Upper lobe of right lung (tissue), 1 donor: ENCODE results near the gene ATOSA. TPM values are rescaled to one million over a fixed set of nuclear protein-coding genes. Genes with fewer than 3 reads are reported as not detected.

Experiments used
- ATAC-seq: fragments of 200-7000 bp; cut with Tn5 transposase; one replicate; pipeline ENCODE4 v1.9.1; 2020; ENCODE audit warnings: mild to moderate bottlenecking, moderate library complexity
- DNase-seq: peaks from one replicate; pipeline ENCODE4 v3.0.0-alpha.2; 2020
- H3K27ac ChIP-seq: fragments of 200-600 bp; one replicate; pipeline ENCODE4 v1.8.0; 2022
- H3K27me3 ChIP-seq: fragments of 200-600 bp; one replicate; pipeline ENCODE4 v1.8.0; 2022; ENCODE audit warnings: mild to moderate bottlenecking
- H3K36me3 ChIP-seq: fragments of 200-600 bp; one replicate; pipeline ENCODE4 v1.8.0; 2022
- H3K4me1 ChIP-seq: fragments of 200-600 bp; one replicate; pipeline ENCODE4 v1.8.0; 2022
- H3K4me3 ChIP-seq: fragments of 200-600 bp; one replicate; pipeline ENCODE4 v1.8.0; 2022; ENCODE audit warnings: mild to moderate bottlenecking
- H3K9me3 ChIP-seq: fragments of 200-600 bp; one replicate; pipeline ENCODE4 v1.8.0; 2022
- intact Hi-C: fragments of 100-400 bp; cut with DNase I; formaldehyde crosslinking; loops from one replicate; pipeline ENCODE4 v1.11.0; 2022
- total RNA-seq: library from RNA; stranded (reverse); fragmentation: NEBNext Ultra II Directional; extraction: Animal tissue kit (Norgen Biotek cat#: 25700); gene quantifications from one replicate; pipeline ENCODE4 v1.2.1, GENCODE V29; 2021
- TF ChIP-seq, protein P1 (sequence below): fragments of 200-600 bp; IDR thresholded peaks from one replicate; pipeline ENCODE4 v1.8.0; 2022; ENCODE audit warnings: antibody characterized with exemption
- donor health status: DM: no; HTN: yes; CAD: no; lungs with severe emphysema.

The ATOSA gene
- total RNA-seq, 1 donor from 2014 or later = 42.5 TPM

DNA sequence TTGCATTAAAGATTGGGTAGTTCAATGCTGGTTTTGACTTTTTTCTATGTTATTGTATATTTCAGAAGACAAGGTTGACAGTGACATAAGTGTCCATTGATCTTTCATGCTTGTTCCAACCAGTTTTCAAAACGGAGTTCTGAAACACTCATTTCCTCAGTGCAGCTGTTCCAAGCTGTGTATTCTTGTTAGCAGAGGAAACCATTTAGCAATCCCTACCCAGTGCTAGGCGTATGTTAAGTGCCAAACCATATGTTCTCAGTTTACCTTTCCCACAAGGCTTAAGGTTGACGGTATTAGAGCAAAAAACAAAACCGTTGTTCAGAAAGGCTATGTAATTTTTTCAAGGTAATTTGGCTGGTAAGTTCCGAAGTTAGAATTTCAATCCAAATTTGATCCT, 9.1 kb downstream of the ATOSA start:
- Histone ChIP-seq H3K4me1 (peaks cover 16% of the 10 kb centered on the region), H3K36me3 (peaks cover 98% of the 10 kb centered on the region), H3K27ac (no peak overlapping the region), H3K4me3 (no peak overlapping the region), H3K9me3 (no peaks in the 10 kb centered on the region), H3K27me3 (no peaks in the 10 kb centered on the region)
- no peak for DNase-seq
- intact Hi-C loops = no loop called here
- ATAC-seq = no peak
- TF ChIP-seq, protein P1, sequence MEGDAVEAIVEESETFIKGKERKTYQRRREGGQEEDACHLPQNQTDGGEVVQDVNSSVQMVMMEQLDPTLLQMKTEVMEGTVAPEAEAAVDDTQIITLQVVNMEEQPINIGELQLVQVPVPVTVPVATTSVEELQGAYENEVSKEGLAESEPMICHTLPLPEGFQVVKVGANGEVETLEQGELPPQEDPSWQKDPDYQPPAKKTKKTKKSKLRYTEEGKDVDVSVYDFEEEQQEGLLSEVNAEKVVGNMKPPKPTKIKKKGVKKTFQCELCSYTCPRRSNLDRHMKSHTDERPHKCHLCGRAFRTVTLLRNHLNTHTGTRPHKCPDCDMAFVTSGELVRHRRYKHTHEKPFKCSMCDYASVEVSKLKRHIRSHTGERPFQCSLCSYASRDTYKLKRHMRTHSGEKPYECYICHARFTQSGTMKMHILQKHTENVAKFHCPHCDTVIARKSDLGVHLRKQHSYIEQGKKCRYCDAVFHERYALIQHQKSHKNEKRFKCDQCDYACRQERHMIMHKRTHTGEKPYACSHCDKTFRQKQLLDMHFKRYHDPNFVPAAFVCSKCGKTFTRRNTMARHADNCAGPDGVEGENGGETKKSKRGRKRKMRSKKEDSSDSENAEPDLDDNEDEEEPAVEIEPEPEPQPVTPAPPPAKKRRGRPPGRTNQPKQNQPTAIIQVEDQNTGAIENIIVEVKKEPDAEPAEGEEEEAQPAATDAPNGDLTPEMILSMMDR = no peak

DNA sequence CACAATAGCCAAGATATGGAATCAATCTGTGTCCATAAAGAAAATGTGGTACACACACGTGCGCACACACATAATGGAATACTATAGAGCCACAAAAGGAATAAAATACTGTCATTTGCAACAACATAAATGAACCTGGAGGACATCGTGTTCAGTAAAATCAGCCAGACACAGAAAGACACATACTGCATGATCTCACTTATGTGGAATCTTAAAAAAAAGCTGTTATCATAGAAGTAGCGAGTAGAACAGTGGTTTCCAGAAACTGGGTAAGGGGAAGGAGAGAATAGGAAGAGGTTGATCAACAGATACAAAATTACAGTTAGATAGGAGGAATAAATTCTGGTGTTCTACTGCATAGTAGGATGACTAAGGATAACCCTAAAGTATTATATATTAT, 11.1 kb downstream of the ATOSA start:
- H3K9me3 ChIP-seq = no peaks in the 10 kb centered on the region
- no peak for DNase-seq
- H3K36me3 ChIP-seq = peaks cover 99% of the 10 kb centered on the region
- no peaks in the 10 kb centered on the region for H3K27me3 ChIP-seq
- TF ChIP-seq, protein P1 = no peak
- H3K4me1 ChIP-seq = peaks cover 4% of the 10 kb centered on the region
- H3K27ac ChIP-seq = no peak overlapping the region
- ATAC-seq = no peak
- H3K4me3 ChIP-seq = no peak overlapping the region
- intact Hi-C loops = no loop called here

DNA sequence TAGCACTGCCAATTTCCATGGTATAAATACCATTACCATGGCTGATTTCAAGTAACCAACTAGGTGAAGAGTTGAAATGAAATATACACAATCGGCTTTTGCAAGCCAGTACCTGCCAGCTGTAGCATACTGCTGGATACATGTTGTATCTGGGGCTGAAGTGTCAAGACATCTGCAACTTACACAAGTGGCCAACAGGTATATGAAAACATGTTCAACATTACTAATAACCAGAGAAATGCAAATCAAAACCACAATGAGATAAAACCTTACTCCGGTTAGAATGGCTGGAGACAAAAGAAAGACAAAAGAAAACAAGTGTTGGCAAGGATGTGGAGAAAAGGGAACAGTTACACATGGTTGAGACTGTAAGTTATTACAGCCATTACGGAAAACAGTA, 11.6 kb downstream of the ATOSA start:
- TF ChIP-seq, protein P1 = no peak
- ATAC-seq = no peak

DNA sequence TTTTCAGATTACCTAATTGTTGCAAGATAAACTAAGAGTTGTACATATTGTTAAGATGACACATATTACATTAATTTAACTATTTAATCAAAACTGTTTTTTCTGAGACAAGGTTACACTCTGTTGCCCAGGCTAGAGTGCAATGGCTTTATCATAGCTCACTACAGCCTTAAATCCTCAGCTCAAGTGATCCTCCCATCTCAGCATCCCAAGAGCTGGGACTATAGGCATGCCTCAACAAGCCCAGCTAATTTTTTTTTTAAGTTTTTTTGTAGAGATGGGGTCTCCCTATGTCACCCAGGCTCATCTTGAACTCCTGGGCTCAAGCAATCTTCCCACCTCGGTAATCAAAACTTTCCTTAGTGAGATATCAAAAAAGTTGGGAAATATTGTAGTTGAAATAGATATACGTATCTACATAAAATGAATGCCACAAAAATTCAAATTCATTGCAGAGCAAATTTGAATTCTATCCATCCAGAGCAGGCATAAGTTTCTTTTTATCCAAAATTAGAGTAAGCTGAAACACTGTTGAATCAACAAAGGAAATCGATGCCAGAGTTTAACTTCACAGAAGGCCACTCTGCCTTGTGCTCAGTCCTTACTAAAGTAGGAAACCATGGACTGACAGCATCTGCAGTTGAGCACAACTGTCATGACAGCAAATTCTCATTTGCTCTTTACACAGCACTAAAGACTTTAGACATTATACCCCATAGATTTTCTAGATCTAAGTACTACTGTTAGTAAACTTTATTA, 15.5 kb downstream of the ATOSA start:
- ATAC-seq (no peak), DNase-seq (no peak)
- peaks cover 4% of the 10 kb centered on the region for H3K4me1 ChIP-seq
- TF ChIP-seq, protein P1 = no peak
- H3K4me3 ChIP-seq = no peak overlapping the region
- intact Hi-C loops = no loop called here
- no peaks in the 10 kb centered on the region for H3K27me3 ChIP-seq
- no peak overlapping the region for H3K27ac ChIP-seq
- H3K9me3 ChIP-seq = no peaks in the 10 kb centered on the region
- H3K36me3 ChIP-seq = peaks cover 87% of the 10 kb centered on the region

More for the DNA sequence above, 11.6 kb downstream of the ATOSA start:
- Histone ChIP-seq H3K4me1 (peaks cover 4% of the 10 kb centered on the region), H3K4me3 (no peak overlapping the region), H3K36me3 (peaks cover 95% of the 10 kb centered on the region), H3K27ac (no peak overlapping the region), H3K9me3 (no peaks in the 10 kb centered on the region), H3K27me3 (no peaks in the 10 kb centered on the region)
- no peak for DNase-seq
- intact Hi-C loops = no loop called here

DNA sequence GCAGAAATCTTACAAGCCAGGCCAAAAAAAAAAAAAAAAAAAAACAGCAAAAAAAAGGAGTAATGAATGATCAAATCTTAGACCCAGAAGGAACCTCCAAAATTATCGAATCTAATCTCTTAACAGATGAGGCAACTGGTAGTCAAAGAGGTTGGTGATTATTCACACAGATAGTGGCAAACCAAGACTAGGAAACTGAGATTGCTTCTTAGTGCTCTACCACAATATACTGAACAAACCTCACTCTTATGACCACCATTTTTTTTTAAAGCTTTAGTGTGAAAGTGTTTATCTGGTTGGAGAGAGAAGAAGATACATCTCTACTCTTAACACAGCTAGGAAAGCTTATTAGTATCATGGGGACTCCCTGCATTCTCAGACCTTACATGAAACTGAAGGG, 17.3 kb downstream of the ATOSA start:
- peaks cover 73% of the 10 kb centered on the region for H3K36me3 ChIP-seq

More for the DNA sequence above, 17.3 kb downstream of the ATOSA start:
- no peak for ATAC-seq
- H3K4me3 ChIP-seq = no peak overlapping the region
- intact Hi-C loops = no loop called here
- no peaks in the 10 kb centered on the region for H3K9me3 ChIP-seq
- no peak for DNase-seq
- H3K27me3 ChIP-seq = no peaks in the 10 kb centered on the region
- no peak overlapping the region for H3K27ac ChIP-seq
- peaks cover 15% of the 10 kb centered on the region for H3K4me1 ChIP-seq
- TF ChIP-seq, protein P1 = no peak
